Mesendoderm (in vitro differentiated cells): ENCODE measurements around the gene FGD1.
A peak's percentile ranks its signal among the peaks of the same experiment; 100 is the strongest.

Experiments
- DNase-seq: peaks from one replicate; pipeline ENCODE4 v3.0.0; 2013
- H2AK5ac ChIP-seq: 2 replicates; pipeline ENCODE4 v1.6.1; 2013; ENCODE audit warnings: low read length, inconsistent platforms
- H2BK120ac ChIP-seq: 2 replicates; pipeline ENCODE4 v1.6.1; 2013; ENCODE audit warnings: low read depth, mild to moderate bottlenecking, low read length, moderate library complexity, mixed read lengths
- H2BK15ac ChIP-seq: replicated peaks from 2 replicates; pipeline ENCODE4 v1.6.1; 2013; ENCODE audit warnings: low read depth, mild to moderate bottlenecking, moderate library complexity
- H2BK5ac ChIP-seq: 2 replicates; pipeline ENCODE4 v1.6.1; 2013; ENCODE audit warnings: low read length, inconsistent platforms
- H3K18ac ChIP-seq: 2 replicates; pipeline ENCODE4 v1.6.1; 2013; ENCODE audit warnings: mild to moderate bottlenecking, low read length, mixed read lengths
- H3K23ac ChIP-seq: one replicate; pipeline ENCODE4 v1.6.1; 2013; ENCODE audit warnings: low read length
- H3K27ac ChIP-seq: 2 replicates; pipeline ENCODE4 v1.5.1; 2013; ENCODE audit warnings: low read depth, mild to moderate bottlenecking, inconsistent platforms, low read length, moderate library complexity
- H3K27me3 ChIP-seq: 2 replicates; pipeline ENCODE4 v1.6.1; 2013; ENCODE audit warnings: low read length, control low read depth, mild to moderate bottlenecking, inconsistent platforms; ENCODE audit not compliant: insufficient read depth, poor library complexity
- H3K36me3 ChIP-seq: 2 replicates; pipeline ENCODE4 v1.6.1; 2013; ENCODE audit warnings: low read length, inconsistent platforms; ENCODE audit not compliant: control insufficient read depth, insufficient read depth
- H3K4ac ChIP-seq: one replicate; pipeline ENCODE4 v1.6.1; 2013; ENCODE audit warnings: low read depth, mild to moderate bottlenecking, low read length, moderate library complexity
- H3K4me1 ChIP-seq: 2 replicates; pipeline ENCODE4 v1.6.1; 2013; ENCODE audit warnings: low read depth, low read length, inconsistent platforms; ENCODE audit not compliant: control insufficient read depth
- H3K4me2 ChIP-seq: 2 replicates; pipeline ENCODE4 v1.6.1; 2013; ENCODE audit warnings: low read length
- H3K4me3 ChIP-seq: 2 replicates; pipeline ENCODE4 v1.5.1; 2013; ENCODE audit warnings: mild to moderate bottlenecking, low read length
- H3K56ac ChIP-seq: one replicate; pipeline ENCODE4 v1.6.1; 2013; ENCODE audit warnings: low read length
- H3K79me1 ChIP-seq: 2 replicates; pipeline ENCODE4 v1.6.1; 2013; ENCODE audit warnings: low read length, inconsistent platforms
- H3K79me2 ChIP-seq: 2 replicates; pipeline ENCODE4 v1.6.1; 2013; ENCODE audit warnings: mild to moderate bottlenecking, low read length; ENCODE audit not compliant: control insufficient read depth, insufficient read depth
- H3K9ac ChIP-seq: 2 replicates; pipeline ENCODE4 v1.6.1; 2013; ENCODE audit warnings: low read length, inconsistent platforms
- H4K5ac ChIP-seq: one replicate; pipeline ENCODE4 v1.6.1; 2013; ENCODE audit warnings: low read length
- H4K8ac ChIP-seq: one replicate; pipeline ENCODE4 v1.6.1; 2013; ENCODE audit warnings: low read depth, mild to moderate bottlenecking, control low read depth, low read length, moderate library complexity
- WGBS: extraction: QIAGEN DNeasy Blood & Tissue Kit; methylation state at CpG from one replicate; pipeline ENCODE4 v1.1.7; 2013; ENCODE audit warnings: low lambda C conversion rate, missing lambda C conversion rate; ENCODE audit not compliant: insufficient coverage; ENCODE audit errors: extremely low coverage; 5-methylcytosine and 5-hydroxymethylcytosine counted together

Gene FGD1

DNA sequence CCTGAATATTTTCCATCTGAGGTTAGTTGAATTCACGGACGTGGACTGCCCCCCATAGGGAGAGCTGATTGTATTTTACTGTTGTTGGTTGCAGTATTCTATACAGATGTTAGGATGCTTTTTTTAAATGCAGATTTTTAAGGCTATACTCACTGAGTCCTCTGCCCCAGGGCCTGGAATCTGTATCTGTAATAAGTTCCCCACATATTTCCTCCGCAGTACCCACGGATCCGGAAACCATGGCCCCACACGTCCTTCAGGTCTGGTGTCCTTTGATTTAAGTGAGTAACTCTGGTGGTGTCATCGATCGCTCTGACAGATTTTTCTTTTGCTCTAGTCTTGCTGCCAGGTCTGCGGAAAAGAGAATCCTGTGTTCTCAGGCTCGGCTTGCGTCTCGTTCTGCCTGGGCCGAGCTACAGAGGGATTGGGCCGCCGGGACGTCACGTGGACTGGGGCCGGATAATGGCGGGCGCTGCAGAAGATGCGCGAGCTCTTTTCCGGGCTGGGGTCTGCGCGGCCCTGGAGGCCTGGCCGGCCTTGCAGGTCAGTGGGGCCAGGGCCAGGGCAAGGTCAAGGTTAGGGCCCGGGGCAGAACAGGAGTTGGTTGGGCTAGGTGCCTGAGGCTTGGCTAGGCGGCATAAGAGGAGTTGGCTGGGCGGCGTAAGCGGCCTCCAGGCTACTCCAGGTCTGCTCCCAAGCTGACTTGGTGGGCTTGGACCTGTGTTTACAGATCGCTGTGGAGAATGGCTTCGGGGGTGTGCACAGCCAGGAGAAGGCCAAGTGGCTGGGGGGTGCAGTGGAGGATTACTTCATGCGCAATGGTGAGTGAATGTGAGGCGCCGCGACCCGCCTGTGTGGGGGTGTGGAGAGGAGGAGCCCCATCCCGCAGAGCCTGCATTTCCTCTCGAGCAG lies 55.8 kb downstream of the FGD1 start, which contains the start of gene TSR2:
Gene TSR2 (plus strand): TSS at position 445 of the 912 bp plus-strand sequence. CDS start 18 bp downstream, at position 463.
- Histone ChIP-seq H3K27me3 (no peaks in the 10 kb centered on the region), H3K79me2 (peaks cover 20% of the 10 kb centered on the region), H2AK5ac (no peak within 1 kb of the TSS), H2BK120ac (no peak within 1 kb of the TSS), H3K36me3 (no peaks in the 10 kb centered on the region), H3K4ac (peak within 1 kb of the TSS; percentile 95), H3K18ac (peak within 1 kb of the TSS; percentile 86), H3K23ac (no peak within 1 kb of the TSS), H3K4me3 (peak within 1 kb of the TSS; percentile 92), H3K27ac (no peak within 1 kb of the TSS), H4K5ac (no peak within 1 kb of the TSS), H2BK5ac (no peak within 1 kb of the TSS), H3K9ac (peak within 1 kb of the TSS; percentile 90), H3K4me2 (peak within 1 kb of the TSS; percentile 54), H2BK15ac (no peak within 1 kb of the TSS), H3K79me1 (peaks cover 1% of the 10 kb centered on the region), H3K56ac (peak within 1 kb of the TSS; percentile 91), H3K4me1 (no peaks in the 10 kb centered on the region), H4K8ac (peak within 1 kb of the TSS; percentile 100)
- no CpG with 5 or more reads among the region's 40 CpGs for WGBS
- peak; percentile 93 for DNase-seq

DNA sequence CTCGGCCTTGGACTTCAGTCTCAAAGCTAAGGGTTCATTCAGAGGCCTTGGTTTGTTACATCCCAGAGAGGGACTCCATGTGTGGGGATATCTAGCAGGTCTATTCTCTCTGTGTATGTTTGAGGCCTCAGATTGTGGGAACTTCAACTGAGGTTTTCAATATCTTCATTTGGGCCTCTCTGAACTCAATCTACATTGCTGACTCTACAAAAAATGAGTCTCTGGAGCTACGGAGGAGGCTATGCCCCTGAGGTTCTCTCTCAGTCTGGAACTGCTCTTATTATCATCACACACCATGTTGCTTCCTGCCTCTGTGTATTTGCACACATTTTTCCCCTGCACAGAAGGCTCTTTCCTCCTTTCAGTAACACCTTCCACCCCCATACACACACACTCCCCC lies 60.9 kb downstream of the FGD1 start:
- H3K27ac ChIP-seq = no peak overlapping the region
- no peak for DNase-seq
- no peaks in the 10 kb centered on the region for H3K79me2 ChIP-seq
- no peak overlapping the region for H3K23ac ChIP-seq
- H3K18ac ChIP-seq = no peak overlapping the region
- H2AK5ac ChIP-seq = no peak overlapping the region
- no peak overlapping the region for H3K9ac ChIP-seq
- no CpG with 5 or more reads among the region's 2 CpGs for WGBS
- no peak overlapping the region for H3K4me2 ChIP-seq
- H4K8ac ChIP-seq = no peak overlapping the region
- H3K56ac ChIP-seq = no peak overlapping the region
- no peak overlapping the region for H3K4ac ChIP-seq
- H3K79me1 ChIP-seq = no peaks in the 10 kb centered on the region
- no peaks in the 10 kb centered on the region for H3K4me1 ChIP-seq
- no peak overlapping the region for H4K5ac ChIP-seq
- H2BK5ac ChIP-seq = no peak overlapping the region
- H3K27me3 ChIP-seq = no peaks in the 10 kb centered on the region
- no peak overlapping the region for H2BK120ac ChIP-seq
- no peaks in the 10 kb centered on the region for H3K36me3 ChIP-seq
- no peak overlapping the region for H2BK15ac ChIP-seq
- no peak overlapping the region for H3K4me3 ChIP-seq

DNA sequence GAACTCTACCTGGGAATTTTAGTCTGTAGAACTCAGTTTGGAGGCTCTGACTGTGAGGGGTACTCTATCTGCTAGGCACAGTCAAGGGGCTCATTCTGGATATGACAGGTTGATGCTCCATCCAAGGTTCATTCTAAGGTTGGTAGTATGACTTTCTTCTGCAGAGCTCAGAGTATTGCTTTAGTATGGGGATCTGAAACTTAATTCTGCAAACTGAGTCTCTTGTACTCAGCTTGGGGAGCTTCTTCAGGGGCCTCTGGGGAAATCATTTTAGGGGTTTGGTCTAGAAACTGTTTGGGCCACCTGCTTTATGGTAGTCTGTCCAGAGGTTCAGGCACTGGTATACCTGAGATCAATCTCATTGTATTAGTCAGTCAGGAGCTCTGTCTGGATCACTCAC lies 65.5 kb downstream of the FGD1 start:
- H4K8ac ChIP-seq = no peak overlapping the region
- H3K4ac ChIP-seq = no peak overlapping the region
- H3K27me3 ChIP-seq = no peaks in the 10 kb centered on the region
- no peak overlapping the region for H3K18ac ChIP-seq
- no peak for DNase-seq
- H3K56ac ChIP-seq = no peak overlapping the region
- no peaks in the 10 kb centered on the region for H3K4me1 ChIP-seq
- no peak overlapping the region for H3K9ac ChIP-seq
- no peak overlapping the region for H2BK15ac ChIP-seq
- no peak overlapping the region for H4K5ac ChIP-seq
- H2BK120ac ChIP-seq = no peak overlapping the region
- H3K23ac ChIP-seq = no peak overlapping the region
- no peak overlapping the region for H3K27ac ChIP-seq
- no peaks in the 10 kb centered on the region for H3K79me1 ChIP-seq
- H2BK5ac ChIP-seq = no peak overlapping the region
- no peak overlapping the region for H2AK5ac ChIP-seq
- no peak overlapping the region for H3K4me2 ChIP-seq
- H3K79me2 ChIP-seq = no peaks in the 10 kb centered on the region
- no peaks in the 10 kb centered on the region for H3K36me3 ChIP-seq
- no peak overlapping the region for H3K4me3 ChIP-seq

DNA sequence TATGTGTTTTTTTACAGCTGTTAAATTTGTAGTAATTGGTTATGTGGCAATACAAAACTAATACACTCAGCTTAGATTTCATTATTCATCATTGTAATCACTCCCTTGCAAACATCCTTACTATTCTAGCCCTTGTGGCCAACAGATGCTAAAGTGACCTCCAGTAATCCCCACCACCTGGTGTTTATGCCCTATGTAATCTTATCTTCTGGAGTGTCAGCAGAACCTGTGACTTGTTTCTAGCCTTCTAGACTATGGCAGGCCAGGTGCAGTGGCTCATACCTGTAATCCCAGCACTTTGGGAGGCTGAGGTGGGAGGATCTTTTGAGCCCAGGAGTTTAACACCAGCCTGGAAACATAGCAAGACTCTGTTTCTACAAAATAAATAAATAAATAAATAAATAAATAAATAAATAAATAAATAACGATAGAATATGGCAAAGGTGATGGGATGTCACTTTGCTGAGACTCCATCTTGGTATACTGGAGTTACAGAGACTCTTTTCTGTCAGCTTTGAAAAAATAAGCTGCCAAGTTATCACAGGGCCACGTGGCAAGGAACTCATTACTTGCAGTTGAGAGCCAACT lies 68.1 kb downstream of the FGD1 start:
- Histone ChIP-seq H3K23ac (no peak overlapping the region), H2AK5ac (no peak overlapping the region), H3K9ac (no peak overlapping the region), H2BK15ac (no peak overlapping the region), H4K8ac (no peak overlapping the region), H3K4me3 (no peak overlapping the region), H3K79me1 (no peaks in the 10 kb centered on the region), H3K36me3 (no peaks in the 10 kb centered on the region), H3K56ac (no peak overlapping the region), H3K79me2 (no peaks in the 10 kb centered on the region), H2BK120ac (no peak overlapping the region), H3K4me2 (no peak overlapping the region), H3K4ac (no peak overlapping the region), H3K27me3 (no peaks in the 10 kb centered on the region), H3K18ac (no peak overlapping the region), H3K27ac (no peak overlapping the region), H3K4me1 (no peaks in the 10 kb centered on the region), H4K5ac (no peak overlapping the region), H2BK5ac (no peak overlapping the region)
- WGBS = no CpG with 5 or more reads among the region's 2 CpGs
- peak; percentile 42 for DNase-seq

GRCh38 chrX:54423161-54423888 lies 72.7 kb downstream of the FGD1 start:
- H4K5ac ChIP-seq = no peak overlapping the region
- no peak overlapping the region for H2AK5ac ChIP-seq
- peak; percentile 66 for DNase-seq
- no peak overlapping the region for H3K9ac ChIP-seq
- no peak overlapping the region for H3K4me2 ChIP-seq
- H3K27me3 ChIP-seq = no peaks in the 10 kb centered on the region
- WGBS = no CpG with 5 or more reads among the region's 14 CpGs
- no peaks in the 10 kb centered on the region for H3K79me1 ChIP-seq
- no peak overlapping the region for H2BK5ac ChIP-seq
- H3K79me2 ChIP-seq = no peaks in the 10 kb centered on the region
- no peak overlapping the region for H3K23ac ChIP-seq
- no peak overlapping the region for H3K4ac ChIP-seq
- no peak overlapping the region for H3K18ac ChIP-seq
- H3K4me3 ChIP-seq = no peak overlapping the region
- H3K36me3 ChIP-seq = no peaks in the 10 kb centered on the region
- no peak overlapping the region for H3K27ac ChIP-seq
- H2BK120ac ChIP-seq = no peak overlapping the region
- H3K4me1 ChIP-seq = no peaks in the 10 kb centered on the region
- H4K8ac ChIP-seq = no peak overlapping the region
- no peak overlapping the region for H3K56ac ChIP-seq
- H2BK15ac ChIP-seq = no peak overlapping the region
